Urothelium cell line (cell line): ENCODE results near the gene PIP5K1C.
"Not testable (repeated sequence)": the region's sequence is repeated elsewhere in the genome, so short reads cannot be mapped to it uniquely, and the experiment has no call there.

Source experiments
- DNase-seq: peaks from one replicate; pipeline ENCODE4 v3.0.0; 2011; ENCODE audit warnings: low spot score, mixed read lengths
- FAIRE-seq: peaks from 2 replicates; lab custom pipeline; 2011; peaks lifted over from hg19 to GRCh38; lab: Jason Lieb, UNC

The PIP5K1C gene

DNA sequence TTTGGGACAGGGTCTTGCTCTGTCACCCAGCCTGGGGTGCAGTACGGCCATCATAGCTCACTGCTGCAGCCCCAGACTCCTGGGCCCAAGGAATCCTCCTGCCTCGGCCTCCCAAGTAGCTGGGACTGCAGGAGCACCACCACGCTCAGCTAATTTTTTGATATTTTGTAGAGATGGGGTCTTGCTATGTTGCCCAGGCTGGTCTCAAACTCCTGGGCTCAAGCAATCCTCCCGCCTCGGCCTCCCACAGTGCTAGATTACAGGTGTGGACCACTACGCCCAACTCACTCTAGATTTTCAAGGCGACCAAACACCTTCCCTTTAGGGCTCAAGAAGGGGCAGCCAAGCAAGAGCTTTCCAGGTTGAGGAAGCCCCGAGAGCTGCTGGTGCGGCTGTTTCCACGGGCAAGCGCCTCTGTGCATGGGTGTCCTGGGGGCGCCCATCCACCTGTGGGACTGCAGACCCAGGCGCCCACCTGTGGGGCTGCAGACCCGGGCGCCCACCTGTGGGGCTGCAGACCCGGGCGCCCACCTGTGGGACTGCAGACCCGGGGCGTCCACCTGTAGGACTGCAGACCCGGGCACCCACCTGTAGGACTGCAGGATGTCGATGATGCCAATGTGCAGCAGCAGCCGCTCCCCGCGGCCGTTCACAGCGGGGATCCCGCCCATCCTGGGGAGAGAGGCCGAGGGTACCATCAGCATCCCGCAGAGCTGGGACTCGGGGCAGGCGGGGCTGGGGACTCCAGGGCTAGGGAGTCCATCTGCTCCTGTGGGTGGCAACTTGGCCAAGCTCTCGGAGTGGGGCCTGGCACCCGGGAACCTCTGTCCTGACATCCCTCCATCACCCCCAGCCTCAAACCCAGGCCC lies 52.0 kb downstream of the PIP5K1C start:
- FAIRE-seq (no peak), DNase-seq (no peak)

- not testable (repeated sequence) for DNase-seq, FAIRE-seq
Measured at GRCh38 chr19:3647102-3647501, 53.2 kb downstream of the PIP5K1C start.

- no peak for FAIRE-seq
Measured at GRCh38 chr19:3646336-3647092, 53.8 kb downstream of the PIP5K1C start.

DNA sequence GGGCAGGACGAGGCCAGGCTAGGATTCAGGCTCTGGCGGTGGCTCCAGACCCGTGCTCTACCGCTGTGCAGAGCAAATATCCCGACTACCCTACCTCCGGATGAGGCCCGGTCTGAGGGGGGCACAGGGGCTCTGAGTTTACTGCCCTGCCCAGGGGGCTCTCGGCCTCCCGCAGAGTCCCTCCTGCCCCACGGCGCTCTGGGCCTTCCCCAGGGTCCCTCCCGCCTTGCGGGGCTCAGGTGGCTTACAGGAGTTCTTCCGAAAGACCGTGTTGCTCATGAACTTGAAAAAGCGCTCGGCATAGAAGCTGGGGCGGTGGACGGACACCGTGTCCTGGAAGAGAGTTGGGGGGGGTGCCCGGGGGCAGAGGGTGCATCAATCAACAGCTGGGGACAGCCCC lies 54.5 kb downstream of the PIP5K1C start:
- DNase-seq (no peak), FAIRE-seq (no peak)

More at GRCh38 chr19:3646336-3647092, 53.8 kb downstream of the PIP5K1C start:
- no peak for DNase-seq

DNA sequence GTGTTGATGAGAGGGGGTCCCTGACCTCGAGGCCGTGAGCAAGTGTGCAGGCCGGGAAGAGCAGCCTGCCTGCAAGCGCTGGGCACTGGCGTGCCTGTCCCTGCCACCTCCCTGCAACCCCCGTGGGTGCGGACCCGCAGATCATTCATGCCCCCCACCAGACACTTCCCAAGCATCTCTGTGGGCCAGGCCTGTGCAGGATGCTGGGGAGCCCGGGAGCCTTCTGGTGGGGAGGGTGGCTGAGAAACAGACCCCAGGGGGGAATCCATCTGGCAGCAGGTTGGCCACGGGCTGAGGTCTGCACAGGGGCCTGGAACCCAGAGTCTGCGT lies 55.2 kb downstream of the PIP5K1C start:
- FAIRE-seq (no peak), DNase-seq (no peak)

DNA sequence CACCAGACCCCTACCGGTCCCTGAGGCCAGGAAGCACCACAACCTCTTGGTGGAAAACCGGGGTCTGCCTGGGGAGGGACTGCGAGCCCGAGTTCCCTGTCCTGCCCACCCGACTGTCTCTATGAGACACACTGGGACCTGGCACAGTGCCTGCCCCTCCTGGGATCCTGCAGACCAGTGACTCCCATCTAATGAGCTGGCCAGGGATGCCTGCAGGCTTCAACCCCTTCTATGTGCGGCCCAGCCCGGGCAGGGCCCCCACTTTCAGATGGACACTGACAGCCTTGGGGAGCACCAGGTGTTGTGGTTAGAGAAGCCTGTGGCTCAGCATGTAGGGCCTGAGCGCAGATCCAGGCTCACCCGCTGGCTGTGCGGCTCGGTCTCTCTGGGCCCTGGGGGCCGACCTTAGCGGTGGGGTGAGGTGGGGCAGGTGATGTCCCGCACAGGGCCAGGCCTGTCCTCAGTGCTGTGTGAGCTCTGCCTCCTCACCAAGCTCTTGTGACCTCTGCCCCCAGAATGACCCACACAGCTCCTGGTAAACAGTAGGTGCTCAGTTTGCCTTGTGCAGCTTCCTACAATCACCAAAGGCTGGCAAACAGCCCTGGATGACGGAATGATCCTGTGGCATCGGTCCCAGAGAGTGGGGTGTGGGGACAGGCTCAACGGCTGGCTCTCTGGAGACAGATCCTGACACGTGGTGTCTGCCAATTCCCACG lies 55.8 kb downstream of the PIP5K1C start:
- DNase-seq (no peak), FAIRE-seq (no peak)

DNA sequence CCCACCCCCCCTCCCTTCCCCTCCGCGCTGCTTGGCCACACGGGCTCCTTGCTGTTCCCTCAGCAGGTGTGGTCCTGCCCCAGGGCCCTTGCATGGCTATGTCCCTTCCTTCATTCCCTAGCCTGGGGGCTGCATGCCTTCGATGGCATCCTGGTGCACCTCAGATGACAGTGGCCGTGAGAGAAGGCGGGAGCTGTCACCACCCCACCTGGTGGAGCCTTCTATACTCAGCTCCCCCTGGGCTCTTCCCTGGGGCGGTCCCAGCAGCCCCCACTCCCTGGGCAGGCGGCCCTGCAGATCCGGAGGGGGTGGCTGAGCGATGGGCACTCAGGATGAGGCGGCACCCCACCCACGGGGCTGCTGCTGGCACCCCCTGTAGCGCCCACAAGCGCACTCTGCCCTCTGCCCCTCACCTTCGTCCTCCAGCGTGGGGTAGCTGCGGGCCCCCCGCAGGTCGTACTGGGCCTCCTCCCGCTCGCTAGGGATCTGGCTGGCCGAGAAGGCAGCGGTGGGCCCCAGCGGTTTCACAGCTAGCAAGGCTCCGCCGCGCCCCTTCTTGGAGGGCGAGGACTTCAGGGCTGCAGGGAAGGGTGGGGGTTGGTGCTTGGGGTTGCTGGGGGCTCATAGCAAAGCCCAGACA lies 56.5 kb downstream of the PIP5K1C start:
- no peak for DNase-seq
- no peak for FAIRE-seq

DNA sequence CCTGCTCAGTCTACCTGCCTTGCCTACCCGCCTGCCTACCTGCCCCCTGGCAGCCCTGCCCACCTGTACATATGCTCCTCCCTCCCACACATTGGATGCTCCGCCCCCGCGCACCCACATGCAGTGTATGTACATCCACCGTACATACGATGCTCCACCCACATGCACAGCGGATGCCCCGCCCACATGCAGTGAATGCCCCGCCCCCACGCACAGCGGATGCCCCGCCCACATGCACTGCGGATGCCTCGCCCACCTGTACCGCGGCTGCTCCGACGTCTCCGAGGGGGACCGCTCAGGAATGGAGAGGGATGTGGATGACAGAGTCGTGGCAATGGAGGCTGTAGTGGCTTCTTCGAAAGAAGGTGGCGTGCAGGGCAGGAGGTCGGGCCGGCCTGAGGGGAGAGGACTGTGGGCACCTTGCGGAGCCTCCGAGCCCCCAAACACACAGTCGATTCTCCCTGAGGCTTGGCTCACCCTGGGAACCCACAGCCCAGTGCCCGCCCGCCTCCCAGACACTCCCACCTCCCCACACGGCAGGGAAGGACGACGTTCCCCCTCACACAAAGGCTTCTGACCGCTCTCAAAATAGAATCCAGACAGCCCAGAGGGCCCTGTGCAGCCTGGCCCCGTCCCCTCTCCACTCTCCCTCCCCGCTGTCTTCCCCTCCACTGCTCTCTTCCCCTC lies 57.1 kb downstream of the PIP5K1C start:
- FAIRE-seq: no peak
- no peak for DNase-seq

GRCh38 chr19:3642296-3642695 lies 58.0 kb downstream of the PIP5K1C start:
- FAIRE-seq (no peak), DNase-seq (no peak)

DNA sequence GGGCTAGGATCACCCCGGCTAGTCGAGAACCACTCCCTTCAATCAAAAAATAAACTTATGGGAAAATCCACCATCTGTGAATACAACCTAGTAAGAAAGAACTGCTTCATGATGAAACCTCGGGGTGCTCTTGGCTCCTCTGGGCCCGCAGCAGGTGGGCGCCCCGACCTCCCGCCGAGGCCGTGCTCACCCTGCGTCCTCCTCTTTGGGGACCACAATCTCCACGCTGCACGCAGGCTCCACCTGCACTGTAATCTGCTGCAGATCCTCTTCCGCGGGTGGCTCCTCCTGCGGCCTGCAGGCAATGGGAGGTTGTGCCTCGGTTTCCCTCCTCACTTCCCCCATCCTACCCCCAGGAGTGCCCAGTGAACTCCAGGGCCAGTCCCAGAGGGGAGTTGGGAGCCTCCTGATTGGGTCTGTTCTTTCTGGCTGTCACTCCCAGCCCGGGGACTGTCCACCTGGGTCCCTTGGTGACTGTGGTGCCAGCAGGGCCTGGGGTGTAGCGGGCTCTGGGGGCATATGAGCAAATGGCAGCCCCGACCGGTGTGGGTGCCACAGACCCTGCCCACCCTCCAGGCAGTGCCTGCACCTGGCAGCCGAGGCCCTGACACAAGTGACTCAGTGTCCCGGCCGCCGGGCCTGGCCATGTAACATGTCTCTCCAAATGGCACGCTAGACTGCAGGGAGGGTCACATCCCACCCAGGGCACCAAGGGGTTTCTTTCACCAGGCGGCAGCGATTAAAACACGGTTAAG lies 58.6 kb downstream of the PIP5K1C start:
- FAIRE-seq (no peak), DNase-seq (no peak)

- DNase-seq (no peak), FAIRE-seq (no peak)
Measured at GRCh38 chr19:3639479-3639878, 60.8 kb downstream of the PIP5K1C start.

GRCh38 chr19:3638208-3639193 lies 61.8 kb downstream of the PIP5K1C start:
- DNase-seq (no peak), FAIRE-seq (no peak)

GRCh38 chr19:3637621-3638020 lies 62.6 kb downstream of the PIP5K1C start:
- FAIRE-seq: no peak
- no peak for DNase-seq

GRCh38 chr19:3636962-3637361 lies 63.3 kb downstream of the PIP5K1C start:
- FAIRE-seq (no peak), DNase-seq (no peak)

DNA sequence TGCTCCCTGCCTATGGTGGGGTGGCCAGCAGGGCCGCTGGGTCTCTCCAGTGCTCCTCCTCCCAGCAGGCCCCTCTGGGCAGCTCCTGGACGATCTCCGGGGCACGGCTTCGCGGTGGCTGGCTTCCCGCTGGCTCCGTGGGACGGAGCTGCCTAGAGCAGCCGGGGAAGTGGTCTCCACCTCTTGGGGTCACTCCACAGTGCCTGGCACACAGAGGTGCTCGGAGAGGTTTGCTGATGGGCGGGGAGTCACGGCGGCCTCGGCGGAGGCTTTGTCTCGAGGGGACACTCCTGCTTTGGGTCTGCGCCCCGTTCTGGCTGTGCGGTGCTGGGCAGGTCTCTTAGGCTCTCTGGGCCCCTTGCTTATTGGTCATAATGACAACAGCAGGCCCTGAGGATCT lies 63.8 kb downstream of the PIP5K1C start:
- no peak for DNase-seq
- no peak for FAIRE-seq

GRCh38 chr19:3634496-3635045 lies 65.7 kb downstream of the PIP5K1C start:
- no peak for DNase-seq
- no peak for FAIRE-seq

GRCh38 chr19:3633559-3633988 lies 66.7 kb downstream of the PIP5K1C start:
- FAIRE-seq (no peak), DNase-seq (no peak)
